GM12875 (cell line): Measurements from ENCODE around the gene TREX2.
"Not testable (repeated sequence)": the region's sequence is repeated elsewhere in the genome, so short reads cannot be mapped to it uniquely, and the experiment has no call there.

ENCODE experiments used
- H3K4me3 ChIP-seq: one replicate; pipeline ENCODE4 v1.5.1; 2011; ENCODE audit warnings: low read depth, low read length, control low read depth
- CTCF ChIP-seq: IDR thresholded peaks from 2 replicates; pipeline ENCODE4 v1.5.1; 2011; ENCODE audit warnings: low read depth, mild to moderate bottlenecking, control low read depth, inconsistent platforms, low read length, moderate library complexity, borderline replicate concordance; ENCODE audit not compliant: insufficient read depth

Gene TREX2

GRCh38 chrX:153409414-153410101 is 36.3 kb downstream of the TREX2 start:
- TF ChIP-seq CTCF = no peak
- H3K4me3 ChIP-seq = no peak overlapping the region

- H3K4me3 ChIP-seq = no peak overlapping the region
- no peak for TF ChIP-seq CTCF
Observed at GRCh38 chrX:153408871-153409351, 36.9 kb downstream of the TREX2 start.

DNA sequence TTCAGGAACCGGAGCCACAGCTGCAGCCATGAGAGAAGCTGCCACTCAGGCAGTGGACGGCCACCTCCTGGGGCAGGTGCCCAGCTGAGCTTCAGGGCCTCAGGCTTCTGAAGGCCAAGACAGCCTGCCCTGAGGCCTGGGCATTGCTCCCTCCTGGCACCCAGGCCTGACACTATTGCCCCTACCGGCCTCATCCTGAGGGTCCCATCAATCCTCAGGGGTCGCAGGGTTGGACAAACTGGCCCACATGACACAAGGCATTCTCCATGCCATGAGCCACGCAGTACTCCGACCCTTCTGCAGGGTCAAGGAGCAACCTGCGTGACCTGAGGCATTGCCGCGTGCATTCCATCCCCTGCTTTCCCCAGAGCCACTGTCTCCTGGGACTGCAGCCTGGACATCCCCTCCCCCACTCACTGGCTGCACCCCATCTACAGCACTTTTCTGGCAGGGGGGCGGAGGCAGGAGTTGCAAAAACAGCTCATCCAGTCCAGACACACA is 37.6 kb downstream of the TREX2 start:
- no peak for TF ChIP-seq CTCF
- no peak overlapping the region for H3K4me3 ChIP-seq

DNA sequence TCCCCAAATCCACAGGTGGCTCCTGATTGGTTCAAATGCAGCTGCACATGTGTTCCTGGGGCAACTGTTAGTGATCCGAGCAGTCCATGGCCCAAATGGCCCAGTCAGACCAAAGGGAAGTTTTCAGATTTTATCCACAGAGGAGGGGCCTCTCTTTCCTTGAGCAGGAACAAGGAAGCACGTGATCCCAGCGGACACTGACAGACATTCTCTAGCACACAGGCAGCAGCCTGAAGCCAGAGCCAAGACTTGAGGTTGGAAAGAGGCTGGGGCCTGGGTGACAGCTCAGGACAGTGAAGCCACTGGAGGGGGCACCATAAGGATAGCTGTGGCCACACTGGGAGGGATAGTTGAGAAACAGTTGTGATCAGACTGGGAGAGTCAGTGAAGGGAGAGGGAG is 38.1 kb downstream of the TREX2 start:
- no peak for TF ChIP-seq CTCF
- H3K4me3 ChIP-seq = no peak overlapping the region

DNA sequence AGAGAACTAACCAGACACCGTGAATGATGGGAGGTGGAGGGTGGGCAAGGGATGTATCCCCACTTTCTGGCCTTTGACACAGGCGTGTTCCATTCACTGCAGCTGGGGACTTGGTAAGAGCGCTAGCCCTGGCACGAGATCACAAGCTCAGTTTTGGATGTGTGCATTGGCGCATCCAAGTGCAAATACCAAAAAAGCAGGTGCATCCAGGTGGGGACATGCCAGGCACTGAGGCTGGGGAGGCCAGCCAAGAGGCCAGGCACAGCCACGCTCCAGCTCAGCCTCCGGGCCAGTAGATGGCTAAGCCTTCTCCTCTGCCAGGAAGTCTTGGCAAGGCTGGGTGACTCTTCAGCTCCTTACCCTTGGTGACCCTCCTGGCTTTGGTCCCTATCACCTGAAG is 39.0 kb downstream of the TREX2 start:
- TF ChIP-seq CTCF = no peak
- H3K4me3 ChIP-seq = no peak overlapping the region

DNA sequence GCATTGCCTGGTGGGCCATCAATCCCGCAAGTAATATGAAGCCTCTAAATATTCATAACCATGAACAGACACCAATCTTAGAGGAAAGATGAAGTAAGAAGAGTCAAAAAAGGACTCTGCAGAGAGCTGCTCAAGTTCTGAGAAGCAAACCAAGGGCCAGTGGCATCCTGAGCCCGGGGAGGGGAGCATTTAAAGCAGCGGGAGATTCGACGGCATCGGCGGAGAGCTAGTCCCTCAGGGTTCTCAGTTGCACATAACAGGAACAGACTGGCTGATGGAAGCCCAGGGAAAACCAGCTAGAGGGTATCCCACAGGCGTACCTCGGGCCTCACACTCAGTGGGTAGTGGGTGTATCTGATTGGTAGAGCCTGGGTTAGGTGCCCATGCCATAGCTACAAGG is 39.8 kb downstream of the TREX2 start:
- no peak for TF ChIP-seq CTCF
- no peak overlapping the region for H3K4me3 ChIP-seq

DNA sequence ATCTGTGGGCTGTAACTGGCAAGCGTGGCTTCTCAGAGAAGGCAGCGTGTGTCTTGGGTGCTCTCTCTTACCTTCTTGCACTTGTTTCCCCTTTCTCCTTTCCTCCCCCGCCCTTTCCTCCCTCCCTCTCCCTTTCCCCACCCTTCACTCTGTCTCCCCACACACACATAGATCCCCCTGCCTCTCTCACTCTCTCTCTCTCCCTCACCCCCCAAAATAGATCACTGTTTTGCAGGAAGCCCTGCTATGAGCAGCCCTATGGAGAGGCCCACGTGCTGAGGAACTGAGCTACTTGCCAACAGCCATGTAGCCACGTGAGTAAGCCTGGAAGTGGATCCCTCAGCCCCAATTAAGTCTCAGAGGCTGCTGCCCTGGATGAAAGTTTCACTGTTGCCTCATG is 40.4 kb downstream of the TREX2 start:
- no peak for TF ChIP-seq CTCF
- no peak overlapping the region for H3K4me3 ChIP-seq

DNA sequence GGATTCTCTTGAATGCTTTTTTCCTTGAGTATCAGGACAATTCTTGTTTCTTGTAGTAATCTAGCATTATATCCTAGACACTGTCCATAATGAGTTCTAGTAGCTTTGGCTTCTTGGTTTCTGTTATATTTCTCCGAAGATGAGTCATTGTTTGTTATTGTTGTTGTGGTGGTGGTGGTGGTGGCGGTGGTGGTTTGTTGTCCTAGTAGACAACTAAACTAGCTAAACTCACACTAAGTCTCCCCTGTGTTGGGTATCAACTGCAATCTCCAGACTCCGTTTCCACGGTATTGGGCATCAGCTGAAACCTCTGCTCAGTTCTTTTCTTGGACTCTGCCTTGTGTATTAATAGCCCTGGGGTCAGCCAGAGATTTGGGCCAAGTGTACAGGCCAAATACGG is 41.5 kb downstream of the TREX2 start:
- not testable (repeated sequence) for H3K4me3 ChIP-seq
